Glutamatergic neuron (in vitro differentiated cells): ENCODE data around the gene PRRT1B. TPM values are rescaled to one million over a fixed set of nuclear protein-coding genes. Genes with fewer than 3 reads are reported as not detected.

Source experiments
- DNase-seq: peaks from one replicate; pipeline ENCODE4 v3.0.0; 2022
- H3K27ac Mint-ChIP-seq: one replicate; pipeline ENCODE4 v1.8.0; 2020; ENCODE audit warnings: mild to moderate bottlenecking, mixed read lengths, inconsistent platforms; ENCODE audit not compliant: unreplicated experiment
- H3K27me3 Mint-ChIP-seq: one replicate; pipeline ENCODE4 v1.8.0; 2020; ENCODE audit warnings: mild to moderate bottlenecking, moderate library complexity, mixed read lengths, inconsistent platforms; ENCODE audit not compliant: unreplicated experiment
- H3K36me3 Mint-ChIP-seq: one replicate; pipeline ENCODE4 v1.8.0; 2020; ENCODE audit warnings: mild to moderate bottlenecking, mixed read lengths, inconsistent platforms; ENCODE audit not compliant: unreplicated experiment
- H3K4me1 Mint-ChIP-seq: one replicate; pipeline ENCODE4 v1.8.0; 2020; ENCODE audit warnings: mild to moderate bottlenecking, low read depth, mixed read lengths, inconsistent platforms; ENCODE audit not compliant: unreplicated experiment
- H3K4me3 Mint-ChIP-seq: one replicate; pipeline ENCODE4 v1.8.0; 2020; ENCODE audit warnings: mild to moderate bottlenecking, mixed read lengths, inconsistent platforms; ENCODE audit not compliant: unreplicated experiment
- H3K9me3 Mint-ChIP-seq: one replicate; pipeline ENCODE4 v1.8.0; 2020; ENCODE audit warnings: mild to moderate bottlenecking, moderate library complexity, mixed read lengths, inconsistent platforms; ENCODE audit not compliant: unreplicated experiment
- total RNA-seq: library from RNA; stranded (reverse); fragmentation: NEBNext Ultra II Directional; extraction: Animal tissue kit (Norgen Biotek cat#: 25700); gene quantifications from one replicate; pipeline ENCODE4 v1.2.1, GENCODE V29; 2021; ENCODE audit not compliant: unreplicated experiment
- TF ChIP-seq, protein P1 (sequence below): fragments of 200-600 bp; sonication (generic); IDR thresholded peaks from one replicate; pipeline ENCODE4 v1.5.0; 2021; ENCODE audit not compliant: partially characterized antibody, unreplicated experiment

The PRRT1B gene
- total RNA-seq, 1 donor from 2014 or later: not detected

DNA sequence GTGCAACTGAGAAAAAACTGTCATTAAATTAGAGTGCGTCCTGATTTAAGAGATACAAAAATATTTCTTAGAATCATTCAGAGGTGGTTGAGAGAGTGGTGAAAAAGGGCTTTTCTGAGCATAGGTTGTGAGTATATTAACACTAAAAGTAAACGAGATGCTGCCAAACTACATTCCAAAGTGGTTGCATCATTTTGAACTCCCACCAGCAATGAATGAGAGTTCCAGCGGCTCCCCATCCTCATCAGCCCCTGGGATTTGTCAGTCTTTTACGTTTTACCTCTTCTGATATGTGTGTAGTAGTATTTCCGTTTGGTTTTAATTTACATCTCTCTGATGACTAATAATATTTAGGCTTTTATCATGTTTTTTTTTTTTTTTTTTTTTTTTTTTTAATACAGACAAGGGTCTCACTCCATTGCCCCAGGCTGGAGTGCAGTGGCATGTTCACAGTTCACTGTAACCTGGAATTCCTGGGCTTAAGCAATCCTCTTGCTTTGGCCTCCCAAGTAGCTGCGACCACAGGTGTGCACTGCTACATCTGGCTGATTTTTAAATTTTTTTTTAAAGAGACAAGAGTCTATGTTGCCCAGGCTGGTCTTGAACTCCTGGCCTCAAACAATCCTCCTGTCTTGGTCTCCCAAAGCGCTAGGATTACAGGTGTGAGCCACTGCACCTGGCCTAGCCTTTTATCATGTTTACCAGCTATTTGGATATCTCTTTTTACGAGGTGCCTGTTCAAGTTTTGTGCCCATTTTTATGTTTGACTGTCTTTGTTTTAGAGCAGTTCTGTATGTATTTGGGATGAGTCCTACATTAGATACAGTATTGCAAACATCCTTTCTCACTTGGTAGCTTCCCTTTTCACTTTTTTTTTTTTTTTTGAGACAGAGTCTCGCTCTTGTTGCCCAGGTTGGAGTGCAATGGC lies 17.0 kb downstream of the PRRT1B start:
- DNase-seq: no peak

DNA sequence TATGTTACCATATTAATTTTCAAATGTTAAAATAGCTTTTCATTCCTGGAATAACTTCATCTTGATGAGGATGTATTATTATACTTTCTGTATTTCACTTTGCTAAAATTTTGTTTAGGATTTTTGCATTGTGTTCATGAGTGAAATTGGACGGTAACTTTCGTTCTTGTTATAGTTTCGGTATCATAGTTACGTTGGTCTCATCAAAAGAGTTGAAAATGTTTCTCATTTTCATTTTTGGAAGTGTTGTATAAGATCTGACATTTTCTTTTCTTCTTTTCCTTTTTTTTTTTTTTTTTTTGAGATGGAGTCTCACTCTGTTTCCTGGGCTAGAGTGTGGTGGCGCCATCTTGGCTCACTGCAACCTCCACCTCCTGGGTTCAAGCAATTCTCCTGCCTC lies 20.0 kb downstream of the PRRT1B start:
- peaks cover 4% of the 10 kb centered on the region for H3K27me3 Mint-ChIP-seq
- no peak overlapping the region for H3K27ac Mint-ChIP-seq
- DNase-seq: no peak
- peaks cover 15% of the 10 kb centered on the region for H3K9me3 Mint-ChIP-seq
- no peaks in the 10 kb centered on the region for H3K4me1 Mint-ChIP-seq
- TF ChIP-seq, protein P1, sequence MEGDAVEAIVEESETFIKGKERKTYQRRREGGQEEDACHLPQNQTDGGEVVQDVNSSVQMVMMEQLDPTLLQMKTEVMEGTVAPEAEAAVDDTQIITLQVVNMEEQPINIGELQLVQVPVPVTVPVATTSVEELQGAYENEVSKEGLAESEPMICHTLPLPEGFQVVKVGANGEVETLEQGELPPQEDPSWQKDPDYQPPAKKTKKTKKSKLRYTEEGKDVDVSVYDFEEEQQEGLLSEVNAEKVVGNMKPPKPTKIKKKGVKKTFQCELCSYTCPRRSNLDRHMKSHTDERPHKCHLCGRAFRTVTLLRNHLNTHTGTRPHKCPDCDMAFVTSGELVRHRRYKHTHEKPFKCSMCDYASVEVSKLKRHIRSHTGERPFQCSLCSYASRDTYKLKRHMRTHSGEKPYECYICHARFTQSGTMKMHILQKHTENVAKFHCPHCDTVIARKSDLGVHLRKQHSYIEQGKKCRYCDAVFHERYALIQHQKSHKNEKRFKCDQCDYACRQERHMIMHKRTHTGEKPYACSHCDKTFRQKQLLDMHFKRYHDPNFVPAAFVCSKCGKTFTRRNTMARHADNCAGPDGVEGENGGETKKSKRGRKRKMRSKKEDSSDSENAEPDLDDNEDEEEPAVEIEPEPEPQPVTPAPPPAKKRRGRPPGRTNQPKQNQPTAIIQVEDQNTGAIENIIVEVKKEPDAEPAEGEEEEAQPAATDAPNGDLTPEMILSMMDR: no peak
- H3K4me3 Mint-ChIP-seq: no peak overlapping the region
- H3K36me3 Mint-ChIP-seq: peaks cover 9% of the 10 kb centered on the region

More for the DNA sequence above, 17.0 kb downstream of the PRRT1B start:
- H3K4me1 Mint-ChIP-seq: no peaks in the 10 kb centered on the region
- no peaks in the 10 kb centered on the region for H3K36me3 Mint-ChIP-seq
- H3K27me3 Mint-ChIP-seq: peaks cover 2% of the 10 kb centered on the region
- TF ChIP-seq, protein P1: no peak
- H3K9me3 Mint-ChIP-seq: peaks cover 11% of the 10 kb centered on the region
- H3K27ac Mint-ChIP-seq: no peak overlapping the region
- H3K4me3 Mint-ChIP-seq: no peak overlapping the region

- no peaks in the 10 kb centered on the region for H3K4me1 Mint-ChIP-seq
- H3K36me3 Mint-ChIP-seq: peaks cover 9% of the 10 kb centered on the region
- no peak overlapping the region for H3K4me3 Mint-ChIP-seq
- TF ChIP-seq, protein P1: no peak
- H3K9me3 Mint-ChIP-seq: peaks cover 15% of the 10 kb centered on the region
- DNase-seq: no peak
- peak overlapping the region; percentile 28 for H3K27ac Mint-ChIP-seq
- H3K27me3 Mint-ChIP-seq: peaks cover 5% of the 10 kb centered on the region
These were observed 20.8 kb downstream of the PRRT1B start for GRCh38 chr9:131566158-131566557.

DNA sequence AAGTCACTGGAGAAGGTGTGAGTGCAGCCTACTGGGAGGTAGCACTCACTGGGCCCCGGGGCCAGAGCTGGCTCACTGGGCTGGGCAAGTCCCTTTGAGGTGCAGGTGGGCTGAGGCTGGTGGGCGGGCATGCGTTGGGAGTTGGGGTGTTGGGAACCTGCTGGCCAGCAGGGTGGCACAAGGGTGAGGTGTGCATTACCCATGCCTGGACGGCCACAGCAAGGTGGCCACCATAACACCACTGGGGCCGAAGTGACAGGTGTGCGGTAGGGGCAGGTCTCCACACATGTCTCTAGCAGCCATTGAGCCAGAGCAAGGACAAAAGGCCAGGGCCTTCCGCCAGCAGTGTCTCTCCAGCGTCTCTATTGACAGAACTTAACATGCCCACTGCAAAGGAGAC lies 22.6 kb downstream of the PRRT1B start:
- H3K36me3 Mint-ChIP-seq: peaks cover 9% of the 10 kb centered on the region
- TF ChIP-seq, protein P1: no peak
- H3K9me3 Mint-ChIP-seq: peaks cover 14% of the 10 kb centered on the region
- peaks cover 5% of the 10 kb centered on the region for H3K27me3 Mint-ChIP-seq
- no peaks in the 10 kb centered on the region for H3K4me1 Mint-ChIP-seq
- H3K27ac Mint-ChIP-seq: no peak overlapping the region
- DNase-seq: no peak
- H3K4me3 Mint-ChIP-seq: no peak overlapping the region
